GM12891 (cell line): ENCODE measurements around the gene MYLK.
"Not testable (repeated sequence)": the region's sequence is repeated elsewhere in the genome, so short reads cannot be mapped to it uniquely, and the experiment has no call there.

ENCODE experiments used
- DNase-seq: peaks from one replicate; pipeline ENCODE4 v3.0.0; 2011; ENCODE audit warnings: low spot score; ENCODE audit not compliant: insufficient read length
- FAIRE-seq: peaks from 2 replicates; lab custom pipeline; 2011; peaks lifted over from hg19 to GRCh38; lab: Jason Lieb, UNC
- PAX5 ChIP-seq: IDR thresholded peaks from 2 replicates; pipeline ENCODE4 v1.6.1; 2011; ENCODE audit warnings: low read length, moderate library complexity, mild to moderate bottlenecking; ENCODE audit not compliant: insufficient read depth, severe bottlenecking
- POLR2A ChIP-seq: IDR thresholded peaks from 2 replicates; pipeline ENCODE4 v1.6.1; 2011; ENCODE audit warnings: low read depth, low read length, control low read depth
- POLR2AphosphoS5 ChIP-seq: IDR thresholded peaks from 2 replicates; pipeline ENCODE4 v1.6.1; 2011; ENCODE audit warnings: low read depth, low read length, control low read depth
- POU2F2 ChIP-seq: IDR thresholded peaks from 2 replicates; pipeline ENCODE4 v1.6.1; 2011; ENCODE audit warnings: low read depth, mild to moderate bottlenecking, control low read depth, low read length, moderate library complexity
- SPI1 ChIP-seq: IDR thresholded peaks from 2 replicates; pipeline ENCODE4 v1.6.1; 2011; ENCODE audit warnings: low read depth, low read length, control low read depth
- TAF1 ChIP-seq: IDR thresholded peaks from 2 replicates; pipeline ENCODE4 v1.6.1; 2011; ENCODE audit warnings: low read depth, low read length, control low read depth

Gene MYLK

DNA sequence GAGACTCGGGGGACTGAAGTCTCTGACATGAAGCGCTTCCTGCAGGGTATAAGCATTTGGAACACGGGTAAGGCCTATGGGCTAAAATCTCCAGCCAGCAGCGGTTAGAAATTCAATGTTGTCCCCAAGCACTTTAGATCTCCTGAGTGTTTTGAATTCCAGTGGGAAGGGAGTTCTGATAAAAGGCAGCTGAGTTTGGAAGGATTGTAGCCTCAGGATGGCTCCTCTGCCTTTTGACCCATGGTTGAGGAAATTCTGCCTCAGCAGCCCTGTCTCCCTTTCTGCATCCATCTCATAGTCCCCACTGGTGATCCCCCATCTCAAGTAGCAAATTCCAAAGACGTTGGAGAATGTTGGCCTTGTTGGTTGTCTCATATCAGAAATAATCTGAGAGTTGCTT, 275.1 kb downstream of the MYLK start:
- TF ChIP-seq TAF1 (no peak), POU2F2 (no peak), SPI1 (no peak), PAX5 (no peak), POLR2AphosphoS5 (no peak), POLR2A (no peak)
- FAIRE-seq: no peak
- DNase-seq: no peak

DNA sequence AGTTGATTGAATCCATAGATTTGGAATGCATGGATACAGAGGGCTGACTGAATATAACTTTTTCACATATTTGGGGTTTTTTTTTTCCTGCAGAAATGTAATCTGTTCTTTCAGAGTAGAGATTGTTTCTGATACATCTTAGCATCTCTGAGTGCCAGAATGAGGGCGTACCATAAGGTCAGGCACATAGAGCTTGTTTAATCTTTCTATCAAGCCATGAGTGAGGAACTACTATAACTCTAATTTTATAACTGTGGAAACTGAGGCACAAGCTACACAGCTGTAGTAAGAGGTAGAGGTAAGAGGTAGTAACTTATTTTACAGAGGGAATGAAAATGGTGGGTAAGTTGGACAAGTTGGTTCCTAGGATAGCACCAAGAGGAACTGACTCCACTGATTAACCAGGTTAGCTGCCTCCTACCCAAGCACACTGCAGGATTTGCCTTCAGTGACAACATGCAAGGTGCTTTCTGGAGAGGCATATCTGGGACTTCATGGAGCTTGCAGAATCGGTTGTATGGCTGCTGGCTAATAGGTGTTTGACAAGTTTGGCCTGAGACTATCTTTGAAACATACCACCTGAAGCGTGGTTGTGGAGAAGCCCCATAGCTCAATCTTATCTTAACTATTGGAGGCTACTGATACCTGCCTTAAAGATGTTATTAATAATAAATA, 275.7 kb downstream of the MYLK start:
- FAIRE-seq (no peak), DNase-seq (no peak)
- TF ChIP-seq POLR2AphosphoS5: no peak
- TF ChIP-seq POU2F2: no peak
- TF ChIP-seq TAF1: no peak
- TF ChIP-seq POLR2A: no peak
- no peak for TF ChIP-seq PAX5
- no peak for TF ChIP-seq SPI1

DNA sequence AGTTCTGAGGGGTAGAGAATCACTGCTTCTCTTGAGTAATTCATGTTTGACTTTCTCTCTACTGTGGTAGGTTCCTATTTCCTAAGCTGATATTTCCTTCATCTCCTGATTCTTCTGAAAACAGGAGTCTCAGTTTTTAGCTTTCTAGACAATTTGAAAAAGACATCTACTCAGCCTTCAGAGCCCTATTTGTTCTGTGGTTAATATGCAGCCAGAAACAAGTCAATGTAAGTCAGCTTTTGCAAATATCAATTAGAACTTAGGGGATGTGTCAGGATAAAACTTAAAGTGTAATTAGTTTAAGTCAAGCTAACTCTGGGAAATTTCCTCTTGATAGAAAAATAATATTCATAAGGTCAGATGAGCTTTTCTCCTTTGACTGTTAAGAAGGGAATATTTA, 277.6 kb downstream of the MYLK start:
- TF ChIP-seq POU2F2: no peak
- TF ChIP-seq TAF1: no peak
- TF ChIP-seq PAX5: no peak
- no peak for TF ChIP-seq SPI1
- TF ChIP-seq POLR2A: no peak
- TF ChIP-seq POLR2AphosphoS5: no peak
- no peak for FAIRE-seq

GRCh38 chr3:123605789-123606234, 278.3 kb downstream of the MYLK start:
- DNase-seq (no peak), FAIRE-seq (no peak)
- TF ChIP-seq POU2F2 (0 out of 2 replicates have a peak, but pooled peaks have one; percentile 32), POLR2A (no peak)

More for the DNA sequence above, 277.6 kb downstream of the MYLK start:
- DNase-seq: no peak

GRCh38 chr3:123603153-123603552, 281.0 kb downstream of the MYLK start:
- DNase-seq, FAIRE-seq: not testable (repeated sequence)

DNA sequence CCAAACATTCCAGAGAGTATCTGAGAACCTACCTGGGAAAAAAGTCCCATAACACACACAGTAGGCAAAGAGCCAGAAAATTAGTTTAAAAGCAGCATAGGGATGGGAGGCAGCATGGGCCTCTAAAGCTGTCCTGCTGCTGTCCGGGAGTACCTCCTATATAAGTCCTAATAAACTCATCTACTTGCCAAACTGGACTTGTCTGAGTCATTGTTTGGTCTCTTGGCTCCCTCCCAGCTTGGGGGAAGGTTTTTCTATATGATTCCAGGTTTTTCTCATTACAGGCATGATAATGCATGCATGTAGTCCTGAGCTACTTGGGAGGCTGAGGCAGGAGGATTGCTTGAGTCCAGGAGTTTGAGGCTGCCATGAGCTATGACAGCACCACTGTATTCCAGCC, 281.8 kb downstream of the MYLK start:
- no peak for TF ChIP-seq POLR2A
- no peak for TF ChIP-seq PAX5
- no peak for TF ChIP-seq SPI1
- TF ChIP-seq POU2F2: no peak
- no peak for TF ChIP-seq POLR2AphosphoS5
- TF ChIP-seq TAF1: no peak
- DNase-seq: no peak
- FAIRE-seq: no peak

DNA sequence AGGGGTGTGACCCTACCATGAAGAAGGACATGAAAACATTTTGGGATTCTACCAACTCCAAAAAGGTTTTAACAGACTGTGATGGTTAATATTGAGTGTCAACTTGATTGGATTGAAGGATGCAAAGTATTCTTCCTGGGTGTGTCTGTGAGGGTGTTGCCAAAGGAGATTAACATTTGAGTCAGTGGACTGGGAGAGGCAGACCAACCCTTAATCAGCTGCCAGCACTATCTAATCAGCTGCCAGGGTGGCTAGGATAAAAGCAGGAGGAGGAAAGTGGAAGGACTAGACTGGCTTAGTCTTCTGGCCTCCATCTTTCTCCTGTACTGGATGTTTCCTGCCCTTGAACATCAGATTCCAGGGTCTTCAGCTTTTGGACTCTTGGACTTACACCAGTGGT, 283.3 kb downstream of the MYLK start:
- not testable (repeated sequence) for FAIRE-seq, DNase-seq

- FAIRE-seq (no peak), DNase-seq (no peak)
- TF ChIP-seq POU2F2 (no peak), POLR2AphosphoS5 (no peak), TAF1 (no peak), PAX5 (no peak)
Observed at GRCh38 chr3:123597561-123597960, 286.6 kb downstream of the MYLK start.

GRCh38 chr3:123595396-123596180, 288.5 kb downstream of the MYLK start:
- DNase-seq: no peak
- TF ChIP-seq TAF1 (no peak), SPI1 (no peak), PAX5 (no peak), POU2F2 (no peak)
- no peak for FAIRE-seq

DNA sequence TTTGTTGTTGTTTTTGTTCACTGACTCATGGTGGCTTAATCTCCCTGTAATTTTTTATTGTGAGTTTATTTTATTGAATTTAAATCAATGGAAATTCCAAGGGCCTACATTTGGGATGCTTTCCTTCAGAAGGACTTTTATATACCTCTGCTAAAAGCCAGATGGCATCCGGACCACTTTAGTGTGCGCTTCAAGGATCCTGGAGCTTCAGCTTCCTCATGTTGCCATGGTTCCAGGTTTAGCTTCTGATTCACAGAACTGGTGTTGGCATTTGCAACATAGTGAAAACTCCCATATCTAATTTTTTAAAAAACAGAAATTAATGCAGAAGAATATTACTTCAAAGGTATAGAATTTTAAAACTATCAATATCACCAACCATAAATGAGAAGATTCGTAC, 290.8 kb downstream of the MYLK start:
- TF ChIP-seq SPI1: no peak
- no peak for TF ChIP-seq POLR2A
- TF ChIP-seq POU2F2: no peak
- TF ChIP-seq POLR2AphosphoS5: no peak
- no peak for TF ChIP-seq TAF1
- TF ChIP-seq PAX5: no peak
- FAIRE-seq (no peak), DNase-seq (no peak)

DNA sequence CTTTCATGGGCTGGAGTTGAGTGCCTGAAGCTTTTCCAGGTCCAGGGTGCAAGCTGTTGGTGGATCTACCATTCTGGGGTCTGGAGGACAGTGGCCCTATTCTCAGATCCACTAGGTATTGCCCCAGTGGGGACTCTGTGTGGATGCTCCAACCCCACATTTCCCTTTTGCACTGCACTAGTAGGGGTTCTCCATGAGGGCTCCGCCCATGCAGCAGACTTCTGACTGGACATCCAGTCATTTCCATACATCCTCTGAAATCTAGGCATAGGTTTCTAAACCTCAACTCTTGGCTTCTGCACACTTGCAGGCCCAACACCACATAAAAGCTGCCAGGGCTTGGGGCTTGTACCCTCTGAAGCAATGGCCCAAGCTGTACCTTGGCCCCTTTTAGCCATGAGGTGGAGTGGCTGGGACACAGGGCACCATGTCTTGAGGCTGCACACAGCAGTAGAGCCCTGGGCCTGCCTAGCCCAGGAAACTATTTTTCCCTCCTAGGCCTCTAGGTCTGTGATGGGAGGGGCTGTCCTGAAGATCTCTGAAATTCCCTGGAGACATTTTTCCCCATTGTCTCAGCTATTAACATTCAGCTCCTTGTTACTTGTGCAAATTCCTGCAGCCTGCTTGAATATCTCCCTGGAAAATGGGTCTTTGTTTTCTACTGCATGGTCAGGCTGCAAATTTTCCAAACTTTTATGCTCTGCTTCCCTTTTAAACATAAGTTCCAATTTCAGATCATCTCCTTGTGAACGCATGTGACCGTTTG, 293.3 kb downstream of the MYLK start:
- FAIRE-seq: no peak
- TF ChIP-seq SPI1: no peak
- no peak for TF ChIP-seq TAF1
- no peak for TF ChIP-seq POLR2A
- no peak for TF ChIP-seq PAX5
- TF ChIP-seq POLR2AphosphoS5: no peak
- TF ChIP-seq POU2F2: no peak
- DNase-seq: no peak
